T-helper 2 cell treated with Interferon-gamma antibody and Interleukin-4, amounts not matched to agents 100 ng/mL and 5 ng/mL, for 36 hours (primary cell): ENCODE data around the gene UBE2G1. TPM values are rescaled to one million over a fixed set of nuclear protein-coding genes. Genes with fewer than 3 reads are reported as not detected.

ENCODE experiments used
- intact Hi-C: fragments of 100-400 bp; cut with micrococcal nuclease; formaldehyde crosslinking; loops from one replicate; pipeline ENCODE4 v1.15.1; 2023
- total RNA-seq: library from RNA; stranded (reverse); gene quantifications from 2 replicates; pipeline ENCODE4 v1.2.3, GENCODE V29; 2022

UBE2G1 gene
- total RNA-seq, 1 donor from 2014 or later, result 78.4 TPM

GRCh38 chr17:4340914-4341615, 25.4 kb downstream of the UBE2G1 start:
- intact Hi-C loops, result no loop called here

DNA sequence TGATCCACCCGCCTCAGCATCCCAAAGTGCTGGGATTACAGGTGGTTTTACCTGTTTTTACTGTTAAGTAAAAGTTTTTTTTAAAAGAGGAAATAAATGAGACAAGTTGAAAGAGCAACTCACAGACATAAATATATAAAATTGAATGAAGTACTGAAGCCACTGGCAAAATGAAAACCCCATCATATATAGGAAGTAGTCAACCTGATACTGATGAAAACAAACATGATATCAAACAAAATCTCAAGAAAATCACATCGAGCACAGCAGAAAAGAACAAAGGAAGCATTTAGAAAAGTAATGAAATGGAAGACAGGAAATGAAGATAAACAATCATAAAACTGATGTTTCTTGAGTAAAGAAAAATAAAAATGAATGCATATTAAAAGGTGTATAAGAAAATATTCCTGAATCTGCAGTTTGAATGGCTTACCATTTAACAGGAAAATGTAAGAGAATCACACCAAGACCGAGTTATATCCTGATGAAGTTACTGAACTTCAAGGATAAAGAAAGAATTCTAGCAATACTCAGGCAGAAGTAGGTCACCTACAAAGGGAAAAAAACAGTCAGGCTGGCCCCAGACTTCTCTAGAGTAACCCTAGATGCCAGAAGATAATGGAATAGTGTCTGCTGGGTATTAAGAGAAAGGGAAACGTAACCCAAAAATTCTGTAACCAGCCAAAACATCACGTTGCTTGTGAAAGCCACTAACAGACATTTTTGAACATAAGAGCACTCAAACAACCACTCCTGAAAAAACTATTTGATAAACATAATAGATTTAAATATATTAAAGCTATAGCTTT, 31.5 kb downstream of the UBE2G1 start:
- intact Hi-C loops, result no loop called here

DNA sequence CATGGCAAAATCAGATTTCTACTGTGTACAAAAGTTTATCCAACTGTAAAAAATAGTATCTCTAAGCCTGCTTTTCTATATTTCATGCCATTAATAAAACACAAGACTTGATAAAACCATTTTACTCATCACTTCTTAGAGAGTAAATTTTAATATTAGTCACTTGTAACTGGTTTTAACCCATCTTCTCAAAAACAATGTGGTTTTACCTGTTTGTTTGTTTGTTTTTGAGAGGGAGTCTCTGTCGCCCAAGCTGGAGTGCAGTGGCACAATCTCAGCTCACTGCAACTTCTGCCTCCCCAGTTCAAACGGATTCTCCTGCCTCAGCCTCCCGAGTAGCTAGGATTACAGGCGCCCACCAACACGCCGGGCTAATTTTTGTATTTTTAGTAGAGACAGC, 32.1 kb downstream of the UBE2G1 start:
- intact Hi-C loops, result no loop called here

GRCh38 chr17:4333041-4333440, 33.4 kb downstream of the UBE2G1 start:
- intact Hi-C loops, result no loop called here

GRCh38 chr17:4332296-4332970, 34.0 kb downstream of the UBE2G1 start:
- intact Hi-C loops, result no loop called here

- intact Hi-C loops, result no loop called here
These were observed 34.9 kb downstream of the UBE2G1 start for GRCh38 chr17:4331614-4332013.

DNA sequence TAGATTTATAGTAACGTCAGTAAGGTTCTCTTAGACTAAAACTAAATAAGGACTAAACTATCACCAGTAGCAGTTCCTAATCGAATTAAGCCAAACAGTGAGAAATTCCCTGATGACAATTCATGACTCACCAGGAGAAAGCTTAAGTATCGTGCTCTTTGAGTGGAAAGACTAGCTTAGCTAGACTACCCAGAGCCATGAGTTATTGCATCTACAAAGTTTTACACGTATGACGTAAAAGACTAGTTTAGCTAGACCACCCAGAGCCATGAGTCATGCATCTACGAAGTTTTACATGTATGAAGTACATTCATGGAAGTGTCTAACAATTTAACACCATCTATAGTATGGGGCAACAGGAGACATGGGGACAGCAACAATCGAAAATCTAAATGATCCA, 36.6 kb downstream of the UBE2G1 start:
- intact Hi-C loops, result no loop called here

GRCh38 chr17:4327606-4328005, 38.9 kb downstream of the UBE2G1 start:
- intact Hi-C loops, result no loop called here

- intact Hi-C loops, result no loop called here
These were observed 39.9 kb downstream of the UBE2G1 start for GRCh38 chr17:4326608-4327007.

- intact Hi-C loops, result no loop called here
These were observed 40.4 kb downstream of the UBE2G1 start for GRCh38 chr17:4326112-4326511.

DNA sequence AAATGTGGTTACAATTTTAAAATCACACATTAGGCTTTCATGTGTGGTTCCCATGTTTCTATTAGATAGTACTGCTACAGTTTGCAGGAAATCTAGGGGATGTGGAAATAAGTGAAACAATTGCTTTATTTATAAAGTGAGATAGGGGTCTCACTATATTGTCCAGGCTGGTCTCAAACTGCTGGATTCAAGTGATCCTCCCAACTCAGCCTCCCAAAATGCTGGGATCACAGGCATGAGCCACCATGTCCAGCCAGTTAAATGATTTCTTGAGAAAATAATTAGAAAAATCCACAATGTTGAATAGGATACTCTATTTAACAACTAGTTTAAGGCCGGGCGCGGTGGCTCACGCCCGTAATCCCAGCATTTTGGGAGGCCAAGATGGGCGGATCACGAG, 42.0 kb downstream of the UBE2G1 start:
- intact Hi-C loops, result no loop called here

- intact Hi-C loops, result no loop called here
These were observed 47.3 kb downstream of the UBE2G1 start for GRCh38 chr17:4319221-4319620.

DNA sequence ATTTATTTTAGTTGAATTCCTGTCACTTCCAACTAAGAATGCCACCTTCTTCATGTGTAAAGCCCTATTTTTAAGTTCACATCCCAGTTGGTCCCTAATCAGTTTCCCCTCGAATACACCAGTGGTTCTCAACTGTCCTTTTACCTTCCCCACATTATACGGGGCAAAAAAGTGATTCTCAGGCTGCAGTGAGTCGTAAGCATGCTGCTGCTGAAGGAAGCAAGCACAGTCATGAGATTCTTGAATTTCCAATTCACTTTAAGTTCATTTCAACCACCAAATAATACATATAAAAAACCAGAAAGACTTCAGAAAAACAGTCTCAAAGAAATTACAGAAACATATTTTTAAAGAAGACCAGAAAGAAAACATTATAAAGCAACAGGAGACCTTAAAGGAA, 47.9 kb downstream of the UBE2G1 start:
- intact Hi-C loops, result no loop called here

GRCh38 chr17:4318186-4318585, 48.3 kb downstream of the UBE2G1 start:
- intact Hi-C loops, result no loop called here

GRCh38 chr17:4317610-4318009, 48.9 kb downstream of the UBE2G1 start:
- intact Hi-C loops, result no loop called here

GRCh38 chr17:4316648-4317047, 49.8 kb downstream of the UBE2G1 start:
- intact Hi-C loops, result no loop called here

GRCh38 chr17:4314618-4315017, 51.9 kb downstream of the UBE2G1 start:
- intact Hi-C loops, result no loop called here

GRCh38 chr17:4314179-4314578, 52.3 kb downstream of the UBE2G1 start:
- intact Hi-C loops, result no loop called here

DNA sequence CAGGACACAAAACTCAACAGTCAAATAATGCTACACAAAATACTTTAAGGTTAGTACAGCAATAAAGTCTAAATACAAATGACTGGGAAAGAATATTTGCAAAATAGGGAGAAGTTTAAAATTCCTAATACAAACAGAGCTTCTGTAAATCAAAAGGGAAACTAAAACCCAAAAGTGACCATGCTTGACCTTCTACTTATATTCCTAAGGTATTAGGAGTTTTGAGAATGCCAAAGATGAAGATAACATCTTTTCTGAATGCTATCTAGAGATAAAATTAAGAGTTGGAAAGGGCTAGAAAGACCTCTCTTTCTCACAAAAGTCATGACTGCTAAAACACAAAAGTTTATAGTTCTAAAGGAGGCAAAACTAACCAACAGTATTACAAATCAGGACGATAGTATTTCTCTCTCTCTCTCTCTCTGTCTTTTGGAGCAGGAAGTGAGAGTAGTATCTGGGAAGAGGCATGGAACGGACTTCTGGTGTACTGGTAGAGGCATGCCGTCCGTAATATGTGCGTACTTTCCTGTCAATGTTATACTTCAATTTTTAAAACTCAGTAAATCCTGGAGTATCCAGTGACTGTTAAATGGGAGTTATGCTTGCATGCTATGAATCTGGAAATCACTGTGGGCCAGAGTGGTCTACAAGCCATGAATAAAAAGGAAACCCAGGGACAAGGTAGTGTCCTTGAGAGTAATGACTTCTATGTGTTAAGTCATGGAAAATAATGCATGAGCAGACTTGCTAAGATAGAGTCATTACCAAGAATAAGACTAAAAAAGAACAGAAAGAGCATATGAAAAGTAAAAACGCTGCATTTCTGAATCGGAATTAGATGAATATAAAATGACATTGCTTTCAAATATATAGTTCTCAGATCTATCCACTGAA, 53.0 kb downstream of the UBE2G1 start:
- intact Hi-C loops, result no loop called here

DNA sequence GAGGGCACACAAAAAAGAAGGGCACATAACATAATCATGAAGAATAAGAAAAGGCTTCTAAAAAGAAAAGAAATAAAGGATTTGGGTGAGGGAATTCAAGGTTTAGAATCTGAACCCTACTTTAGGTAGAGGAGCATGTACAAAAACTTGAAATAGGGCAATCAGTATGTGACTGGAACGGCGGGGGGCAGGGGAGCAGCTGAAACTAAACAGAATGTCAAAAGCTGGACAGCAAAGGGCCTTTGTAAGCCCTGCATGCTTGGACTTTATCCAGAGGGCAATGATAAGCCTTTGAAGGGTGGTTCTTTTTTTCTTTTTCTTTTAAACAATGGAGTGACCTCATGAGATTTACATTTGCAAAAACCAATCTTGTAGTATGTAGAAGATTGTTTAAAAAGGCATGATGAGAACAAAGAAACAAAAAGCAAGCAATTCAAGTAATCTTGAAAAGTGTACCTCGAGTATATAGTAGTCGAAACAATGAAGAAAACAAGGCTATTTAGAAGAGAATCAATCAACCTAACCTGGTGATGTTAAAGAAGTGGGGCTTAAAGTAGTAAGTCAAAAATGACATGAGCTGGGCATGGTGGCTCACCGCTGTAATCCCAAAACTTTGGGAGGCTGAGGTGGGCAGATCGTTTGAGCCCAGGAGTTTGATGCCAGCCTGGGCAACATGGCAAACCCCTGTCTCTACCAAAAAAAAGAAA, 56.0 kb downstream of the UBE2G1 start:
- intact Hi-C loops, result no loop called here

GRCh38 chr17:4309897-4310296, 56.6 kb downstream of the UBE2G1 start:
- intact Hi-C loops, result no loop called here
